Umbilical cord (tissue), 2 donors: ENCODE measurements around the gene SPOCK1. TPM values are rescaled to one million over a fixed set of nuclear protein-coding genes. Genes with fewer than 3 reads are reported as not detected.

ENCODE experiments used
- DNase-seq: peaks from one replicate; pipeline ENCODE4 v3.0.0-alpha.2; 2015; ENCODE audit warnings: low spot score
- total RNA-seq: library from RNA; depleted of rRNA; stranded (reverse); fragments of >200 nt; gene quantifications from one replicate; pipeline ENCODE4 v1.2.3, GENCODE V29; 2014; ENCODE audit warnings: low replicate concordance; ENCODE audit not compliant: insufficient read depth

Gene SPOCK1
- total RNA-seq, 1 donor from 2014 or later = 28.4 TPM

- DNase-seq = no peak
Measured at GRCh38 chr5:137492331-137492730, 6.8 kb downstream of the SPOCK1 start.

DNA sequence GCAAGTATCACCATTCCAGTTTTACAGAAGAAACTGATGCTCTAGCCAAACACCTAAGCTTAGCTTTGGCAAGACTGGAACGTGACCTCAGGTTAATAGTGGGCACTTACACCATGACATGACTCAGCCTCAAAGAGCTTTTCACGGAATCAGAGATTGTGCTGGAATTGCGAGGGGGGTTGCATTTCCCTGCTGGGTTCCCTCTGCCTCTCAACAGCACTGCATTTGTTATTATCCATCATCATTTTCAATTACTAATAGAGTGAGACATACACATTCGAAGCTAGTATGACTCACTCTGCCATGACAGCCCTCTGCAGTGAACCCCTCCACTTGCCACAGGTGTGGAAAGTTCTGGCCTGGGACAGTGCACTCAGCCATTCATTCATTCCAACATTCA lies 8.0 kb downstream of the SPOCK1 start:
- DNase-seq = no peak

- no peak for DNase-seq
Measured at GRCh38 chr5:137490591-137490990, 8.5 kb downstream of the SPOCK1 start.

- no peak for DNase-seq
Measured at GRCh38 chr5:137488974-137489373, 10.2 kb downstream of the SPOCK1 start.

GRCh38 chr5:137488516-137488915 lies 10.6 kb downstream of the SPOCK1 start:
- DNase-seq = no peak

GRCh38 chr5:137487600-137487999 lies 11.5 kb downstream of the SPOCK1 start:
- peak; percentile 29 for DNase-seq

DNA sequence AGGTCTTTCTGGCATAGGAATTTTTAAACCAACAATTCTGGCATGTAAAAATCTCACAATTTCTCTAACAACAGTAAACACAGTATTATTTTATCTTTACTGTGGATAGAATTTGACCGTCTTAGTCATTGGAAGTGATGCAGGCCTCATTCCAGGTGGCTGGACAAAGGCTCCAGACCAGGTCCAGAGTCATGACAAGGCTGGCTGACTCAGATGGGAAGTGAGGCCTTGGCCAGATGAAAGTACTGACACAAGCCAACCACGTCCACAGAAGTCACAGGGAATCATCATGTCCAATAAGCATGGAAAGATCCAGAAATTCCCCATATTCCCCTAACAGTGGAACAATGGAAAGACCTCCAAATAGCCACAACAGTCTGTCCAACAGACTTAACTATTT lies 12.4 kb downstream of the SPOCK1 start:
- DNase-seq = no peak

- no peak for DNase-seq
Measured at GRCh38 chr5:137481596-137481995, 17.5 kb downstream of the SPOCK1 start.

DNA sequence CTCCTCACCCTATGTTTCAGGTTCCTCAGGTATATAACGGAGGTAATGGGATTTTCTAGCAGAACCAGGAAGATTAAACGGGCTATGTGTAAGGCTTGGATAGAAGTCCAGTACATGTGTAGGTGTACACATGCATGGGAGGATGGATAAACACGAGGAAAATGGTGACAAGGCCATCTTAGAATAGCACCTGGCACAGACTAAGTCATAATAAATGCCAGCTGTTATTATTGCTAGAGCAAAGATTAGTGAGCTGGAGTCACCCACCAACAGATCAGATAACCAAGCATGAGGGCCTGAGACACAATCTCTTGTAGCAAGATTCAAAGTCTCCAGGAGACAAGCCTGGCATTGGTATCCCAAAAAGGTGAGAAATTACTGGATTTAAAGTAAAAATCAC lies 21.1 kb downstream of the SPOCK1 start:
- no peak for DNase-seq

GRCh38 chr5:137470921-137471220 lies 28.3 kb downstream of the SPOCK1 start:
- DNase-seq = no peak

DNA sequence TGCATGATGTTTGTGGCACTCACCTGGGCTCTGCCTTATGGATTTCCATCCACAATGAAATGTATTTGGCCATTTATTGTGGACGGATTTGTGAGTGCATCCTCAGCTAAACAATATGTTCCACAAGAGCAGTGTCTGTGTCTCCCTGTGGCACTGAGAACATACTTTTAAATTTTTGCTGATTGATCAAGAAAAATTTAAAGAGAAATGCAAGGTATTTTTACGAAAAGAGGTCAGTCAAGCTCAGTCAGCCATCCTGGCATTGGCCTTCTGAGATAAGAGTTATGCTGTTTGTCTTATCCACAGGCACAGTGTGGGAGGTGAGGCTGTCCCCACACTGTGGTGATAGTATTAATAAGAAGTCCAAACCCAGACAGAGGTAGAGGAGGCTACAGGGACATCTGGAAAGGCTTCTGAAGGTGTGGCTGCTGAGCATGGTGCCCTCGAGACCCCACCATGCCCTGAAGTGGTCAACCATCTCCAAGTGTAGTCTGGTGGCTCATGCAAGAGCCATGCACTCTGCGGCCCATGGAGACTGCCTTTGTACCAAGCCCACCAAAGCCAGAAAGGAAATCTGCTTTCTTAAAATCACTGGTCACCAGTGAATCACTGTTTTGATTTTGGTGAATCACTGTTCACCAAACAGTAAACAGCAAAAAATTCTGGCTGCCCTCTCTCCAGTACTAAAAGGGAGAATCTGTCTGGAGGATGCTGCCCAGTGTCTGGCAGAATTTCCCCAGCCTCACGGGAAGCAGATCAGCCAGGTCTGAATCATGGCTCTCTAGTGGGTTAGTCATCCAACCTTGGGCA lies 28.8 kb downstream of the SPOCK1 start:
- peak; percentile 52 for DNase-seq

- no peak for DNase-seq
Measured at GRCh38 chr5:137466889-137467288, 32.2 kb downstream of the SPOCK1 start.

GRCh38 chr5:137465930-137466329 lies 33.2 kb downstream of the SPOCK1 start:
- no peak for DNase-seq

- no peak for DNase-seq
Measured at GRCh38 chr5:137462816-137463520, 36.2 kb downstream of the SPOCK1 start.

GRCh38 chr5:137462265-137462590 lies 36.9 kb downstream of the SPOCK1 start:
- DNase-seq = peak; percentile 22

DNA sequence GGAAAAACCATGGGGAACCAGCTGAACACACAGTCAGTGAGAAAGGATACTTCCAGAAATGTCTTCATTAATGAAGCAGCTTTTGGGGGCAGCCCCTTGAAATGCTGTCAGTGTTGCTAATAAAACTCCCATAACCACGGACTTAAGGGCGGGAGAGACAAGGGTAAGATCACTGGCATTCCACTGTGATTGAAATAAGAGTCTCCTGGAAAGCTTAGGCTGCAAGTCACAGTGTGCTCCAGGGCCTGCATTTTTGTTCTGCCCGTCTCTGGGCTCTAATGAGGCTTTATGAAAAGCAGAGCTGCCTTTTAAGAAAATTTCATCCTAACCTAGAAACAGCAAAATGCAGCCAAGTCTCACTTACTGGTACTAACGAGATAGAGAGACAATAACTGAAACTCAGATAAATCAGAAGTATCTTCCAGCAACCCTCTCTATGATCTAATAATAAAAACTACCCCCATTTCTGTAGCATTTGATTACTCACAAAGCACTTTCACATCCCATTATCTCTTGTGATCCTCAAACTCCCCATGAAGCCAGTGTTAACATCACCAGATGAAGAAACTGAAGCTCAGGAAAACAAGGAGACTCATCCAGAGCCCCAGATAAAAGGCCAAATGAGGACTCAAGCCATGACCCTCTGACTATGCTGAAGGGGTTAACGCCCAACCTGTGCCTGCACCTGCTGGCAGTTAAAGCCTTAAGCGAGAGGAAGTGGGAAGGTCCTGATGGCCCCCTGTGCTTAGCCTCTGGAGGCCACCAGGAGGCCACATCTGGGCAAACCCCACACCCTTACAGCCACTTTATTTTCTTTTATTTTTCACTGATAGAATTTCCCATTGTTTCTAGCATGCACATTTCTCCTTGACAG lies 37.5 kb downstream of the SPOCK1 start:
- peak; percentile 65 for DNase-seq

GRCh38 chr5:137454671-137455070 lies 44.5 kb downstream of the SPOCK1 start:
- DNase-seq = no peak

DNA sequence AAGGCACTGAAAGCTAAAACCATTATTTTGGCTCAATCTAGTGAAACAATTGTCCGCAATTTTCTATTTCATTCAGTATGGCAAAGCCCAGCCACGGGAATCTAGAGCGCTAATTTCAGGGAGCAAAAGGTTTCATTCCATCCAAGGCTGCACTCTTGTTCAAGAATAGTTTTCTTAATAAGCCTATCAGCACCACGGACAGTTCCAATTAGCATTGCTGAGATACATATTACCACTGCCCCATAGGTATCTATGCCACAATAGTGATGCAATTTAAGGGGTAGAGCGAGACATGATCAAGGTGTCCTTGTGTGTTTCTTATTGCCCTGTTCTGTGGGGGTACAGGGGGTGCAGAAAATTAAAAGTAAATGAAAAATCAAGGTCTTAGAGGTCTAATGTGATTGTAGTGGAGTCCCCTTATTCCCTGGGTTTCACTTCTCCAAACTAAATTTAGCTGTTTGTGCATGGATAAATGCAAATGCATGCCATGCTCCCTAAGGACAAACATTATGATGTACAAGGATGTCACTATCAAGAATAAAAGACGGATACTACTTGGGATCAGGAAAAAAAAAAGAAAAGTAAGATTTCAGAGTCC lies 45.5 kb downstream of the SPOCK1 start:
- peak; percentile 53 for DNase-seq

DNA sequence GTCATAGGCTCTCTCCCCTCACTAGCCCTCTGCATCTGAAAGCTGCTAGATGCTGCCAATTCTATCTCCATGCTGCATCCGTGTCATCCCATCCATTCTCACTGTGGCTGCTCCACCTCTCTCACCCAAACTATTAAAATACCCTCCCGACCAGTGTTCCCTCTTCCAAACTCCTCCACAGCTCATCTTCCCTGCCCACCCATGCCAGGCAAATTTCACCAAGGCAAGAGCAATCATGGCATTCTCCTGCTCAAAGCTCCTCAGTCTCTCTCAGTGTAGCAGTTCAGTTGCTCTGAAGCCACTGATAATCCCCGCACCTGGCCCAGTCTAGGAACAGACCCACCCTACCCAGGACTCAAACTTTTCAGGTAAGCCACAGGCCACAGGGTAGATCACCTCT lies 48.4 kb downstream of the SPOCK1 start:
- DNase-seq = no peak

GRCh38 chr5:137448868-137449267 lies 50.3 kb downstream of the SPOCK1 start:
- DNase-seq = no peak

GRCh38 chr5:137446615-137447014 lies 52.5 kb downstream of the SPOCK1 start:
- no peak for DNase-seq

DNA sequence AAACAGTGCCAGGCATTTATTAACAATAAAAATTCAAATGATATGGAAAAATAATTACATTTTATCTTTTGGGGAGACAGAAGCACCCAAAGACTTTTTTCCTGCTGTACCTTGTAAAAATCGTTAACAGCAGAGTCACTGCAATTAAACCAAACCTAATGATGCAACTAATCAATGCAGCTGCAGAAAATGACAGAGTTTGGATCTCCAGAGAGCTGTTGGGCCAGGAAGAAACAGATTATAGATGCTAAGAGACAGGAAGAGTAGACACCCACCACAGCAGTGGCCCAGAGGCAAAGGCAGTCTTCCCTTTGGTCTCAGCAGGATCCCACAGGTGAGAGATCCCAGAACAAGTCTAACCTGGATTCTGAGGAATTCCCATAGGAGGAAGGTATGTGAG lies 53.0 kb downstream of the SPOCK1 start:
- DNase-seq = no peak
